SK-N-SH treated with all-trans-retinoic acid at 6 μM for 48 hours (cell line): ENCODE results near the gene SLC41A1.
"Not testable (repeated sequence)": the region's sequence is repeated elsewhere in the genome, so short reads cannot be mapped to it uniquely, and the experiment has no call there.

Experiments
- ATAC-seq: fragments of 200-7000 bp; cut with Tn5 transposase; 3 replicates; pipeline ENCODE4 v1.9.1; 2020; ENCODE audit warnings: mild to moderate bottlenecking, moderate library complexity
- ARNTL ChIP-seq: fragments of 450-650 bp; formaldehyde crosslinking; IDR thresholded peaks from 2 replicates; pipeline ENCODE4 v1.5.0; 2020; ENCODE audit warnings: low read depth, mild to moderate bottlenecking, moderate library complexity, borderline replicate concordance
- BACH2 ChIP-seq: fragments of 250-450 bp; sonication (Bioruptor Pico); IDR thresholded peaks from 2 replicates; pipeline ENCODE4 v1.9.0; 2021; ENCODE audit warnings: mild to moderate bottlenecking, borderline replicate concordance
- CSDC2 ChIP-seq: fragments of 250-450 bp; sonication (Bioruptor Pico); IDR thresholded peaks from 2 replicates; pipeline ENCODE4 v1.5.0; 2020; ENCODE audit warnings: mild to moderate bottlenecking, moderate library complexity
- ISL1 ChIP-seq: fragments of 250-450 bp; sonication (Bioruptor Pico); IDR thresholded peaks from 2 replicates; pipeline ENCODE4 v2.1.2; 2022; ENCODE audit warnings: mild to moderate bottlenecking, moderate library complexity
- OSR1 ChIP-seq: fragments of 250-450 bp; sonication (Bioruptor Pico); IDR thresholded peaks from 2 replicates; pipeline ENCODE4 v1.8.0; 2022; ENCODE audit warnings: moderate library complexity, mild to moderate bottlenecking, inconsistent platforms
- PPARA ChIP-seq: fragments of 250-450 bp; sonication (Bioruptor Pico); IDR thresholded peaks from 2 replicates; pipeline ENCODE4 v1.5.0; 2020; ENCODE audit warnings: mild to moderate bottlenecking, borderline replicate concordance
- RARB ChIP-seq: fragments of 250-450 bp; sonication (Bioruptor Pico); IDR thresholded peaks from 2 replicates; pipeline ENCODE4 v1.8.0; 2021; ENCODE audit warnings: mild to moderate bottlenecking, moderate library complexity
- SNAI2 ChIP-seq: fragments of 250-450 bp; sonication (Bioruptor Pico); IDR thresholded peaks from 2 replicates; pipeline ENCODE4 v1.5.0; 2020; ENCODE audit warnings: mild to moderate bottlenecking, moderate library complexity
- TCF4 ChIP-seq: fragments of 250-450 bp; sonication (Bioruptor Pico); IDR thresholded peaks from 2 replicates; pipeline ENCODE4 v1.8.0; 2021; ENCODE audit warnings: mild to moderate bottlenecking, moderate library complexity, borderline replicate concordance
- TOX ChIP-seq: fragments of 250-450 bp; sonication (Bioruptor Pico); IDR thresholded peaks from 2 replicates; pipeline ENCODE4 v1.8.0; 2021; ENCODE audit warnings: mild to moderate bottlenecking, moderate library complexity, borderline replicate concordance
- ZC3H10 ChIP-seq: fragments of 250-450 bp; sonication (Bioruptor Pico); IDR thresholded peaks from 2 replicates; pipeline ENCODE4 v1.5.1; 2021; ENCODE audit warnings: mild to moderate bottlenecking, moderate library complexity
- ZFP3 ChIP-seq: fragments of 250-450 bp; sonication (Bioruptor Pico); IDR thresholded peaks from 2 replicates; pipeline ENCODE4 v1.5.0; 2020; ENCODE audit warnings: mild to moderate bottlenecking, moderate library complexity
- ZFP30 ChIP-seq: fragments of 450-650 bp; formaldehyde crosslinking; IDR thresholded peaks from 2 replicates; pipeline ENCODE4 v1.5.0; 2022; ENCODE audit warnings: mild to moderate bottlenecking, moderate library complexity
- ZNF565 ChIP-seq: fragments of 450-650 bp; formaldehyde crosslinking; conservative IDR thresholded peaks from 2 replicates; pipeline ENCODE4 v1.5.0; 2020; ENCODE audit warnings: low read depth, mild to moderate bottlenecking, moderate library complexity
- ZNF70 ChIP-seq: fragments of 450-650 bp; formaldehyde crosslinking; IDR thresholded peaks from 2 replicates; pipeline ENCODE4 v1.5.0; 2020; ENCODE audit warnings: mild to moderate bottlenecking, moderate library complexity
- ZNF8 ChIP-seq: fragments of 450-650 bp; formaldehyde crosslinking; IDR thresholded peaks from 2 replicates; pipeline ENCODE4 v1.5.0; 2020; ENCODE audit warnings: mild to moderate bottlenecking, moderate library complexity
- TF ChIP-seq, protein P1 (sequence below): fragments of 250-450 bp; sonication (Bioruptor Pico); IDR thresholded peaks from 2 replicates; pipeline ENCODE4 v1.8.0; 2020; ENCODE audit warnings: mild to moderate bottlenecking, moderate library complexity, borderline replicate concordance
- TF ChIP-seq, protein P2 (sequence below): fragments of 250-450 bp; sonication (Bioruptor Pico); IDR thresholded peaks from 2 replicates; pipeline ENCODE4 v1.5.1; 2021; ENCODE audit warnings: mild to moderate bottlenecking, moderate library complexity
- TF ChIP-seq, protein P3 (sequence below): fragments of 250-450 bp; sonication (Bioruptor Pico); IDR thresholded peaks from 2 replicates; pipeline ENCODE4 v1.5.0; 2020; ENCODE audit warnings: mild to moderate bottlenecking, moderate library complexity
- TF ChIP-seq, protein P4 (sequence below): fragments of 250-450 bp; sonication (Bioruptor Pico); IDR thresholded peaks from 2 replicates; pipeline ENCODE4 v1.8.0; 2021; ENCODE audit warnings: low read depth, mild to moderate bottlenecking, moderate library complexity, borderline replicate concordance
- TF ChIP-seq, protein P5 (sequence below): fragments of 250-450 bp; sonication (Bioruptor Pico); IDR thresholded peaks from 2 replicates; pipeline ENCODE4 v1.5.1; 2020; ENCODE audit warnings: low read depth, mild to moderate bottlenecking, moderate library complexity

Gene SLC41A1

DNA sequence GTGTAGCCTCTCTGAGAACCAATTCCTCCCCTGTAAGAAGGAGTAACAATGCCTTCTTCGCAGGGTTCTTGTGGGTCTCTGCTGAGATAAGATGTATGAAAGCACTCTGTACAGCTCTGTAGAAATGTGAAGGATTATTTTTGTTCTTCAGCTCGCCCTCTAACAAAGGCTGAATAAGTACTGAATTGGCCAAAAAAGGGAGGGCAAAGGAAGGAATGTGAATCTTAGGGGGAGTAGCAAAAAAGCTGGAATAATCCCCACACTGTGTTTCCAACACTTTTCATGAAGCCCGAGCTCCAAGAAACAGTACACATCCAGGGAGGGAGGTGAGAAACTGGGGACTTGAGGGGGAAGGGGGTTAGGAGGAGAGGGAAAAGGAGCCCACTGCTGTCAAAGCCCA, 14.0 kb upstream of the SLC41A1 start:
- no peak for ATAC-seq
- TF ChIP-seq ZFP30 (no peak), ZFP3 (no peak), ZNF8 (CRISPR knock-in tag) (no peak), TOX (CRISPR knock-in tag) (no peak), PPARA (CRISPR knock-in tag) (no peak)
- TF ChIP-seq, protein P1, sequence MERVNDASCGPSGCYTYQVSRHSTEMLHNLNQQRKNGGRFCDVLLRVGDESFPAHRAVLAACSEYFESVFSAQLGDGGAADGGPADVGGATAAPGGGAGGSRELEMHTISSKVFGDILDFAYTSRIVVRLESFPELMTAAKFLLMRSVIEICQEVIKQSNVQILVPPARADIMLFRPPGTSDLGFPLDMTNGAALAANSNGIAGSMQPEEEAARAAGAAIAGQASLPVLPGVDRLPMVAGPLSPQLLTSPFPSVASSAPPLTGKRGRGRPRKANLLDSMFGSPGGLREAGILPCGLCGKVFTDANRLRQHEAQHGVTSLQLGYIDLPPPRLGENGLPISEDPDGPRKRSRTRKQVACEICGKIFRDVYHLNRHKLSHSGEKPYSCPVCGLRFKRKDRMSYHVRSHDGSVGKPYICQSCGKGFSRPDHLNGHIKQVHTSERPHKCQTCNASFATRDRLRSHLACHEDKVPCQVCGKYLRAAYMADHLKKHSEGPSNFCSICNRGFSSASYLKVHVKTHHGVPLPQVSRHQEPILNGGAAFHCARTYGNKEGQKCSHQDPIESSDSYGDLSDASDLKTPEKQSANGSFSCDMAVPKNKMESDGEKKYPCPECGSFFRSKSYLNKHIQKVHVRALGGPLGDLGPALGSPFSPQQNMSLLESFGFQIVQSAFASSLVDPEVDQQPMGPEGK = no peak

DNA sequence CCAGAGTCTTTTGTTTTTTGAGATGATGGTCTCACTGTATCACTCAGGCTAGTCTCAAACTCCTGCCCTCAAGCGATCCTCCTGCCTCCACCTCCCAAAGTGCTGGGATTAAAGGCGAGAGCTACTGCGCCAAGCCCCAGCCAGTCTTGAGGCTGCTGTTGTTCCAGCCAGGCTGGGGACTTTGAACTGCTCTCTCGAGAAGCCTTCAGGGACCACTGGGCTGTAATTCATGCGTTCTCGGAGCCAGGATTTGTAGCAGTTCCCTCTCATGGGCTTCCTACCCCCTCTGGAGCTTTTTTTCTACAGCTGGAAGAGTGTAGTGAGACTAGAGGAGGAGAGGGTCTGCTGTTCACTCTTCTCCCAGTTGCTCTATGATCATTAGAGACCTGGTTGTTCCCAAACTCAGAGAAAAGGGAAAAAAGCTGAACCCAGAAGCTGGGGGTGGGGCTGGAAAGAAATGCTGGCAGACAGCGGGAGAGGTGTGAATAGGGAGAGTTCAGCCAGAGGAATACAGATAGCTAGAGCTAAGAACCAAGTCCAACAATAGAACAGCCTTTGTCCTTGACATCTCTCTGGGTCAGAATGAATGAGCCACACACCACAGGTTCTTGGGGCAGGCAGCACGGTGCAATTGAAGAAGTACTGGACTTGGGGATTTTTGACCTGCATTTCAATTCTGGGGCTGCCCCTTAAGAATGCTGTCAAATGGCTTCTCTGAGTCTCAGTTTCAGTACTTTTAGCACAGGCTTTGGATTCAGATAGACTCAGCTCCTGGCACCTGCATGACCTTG, 13.2 kb upstream of the SLC41A1 start:
- no peak for ATAC-seq
- no peak for TF ChIP-seq ZNF70
- TF ChIP-seq CSDC2 = no peak
- TF ChIP-seq, protein P2, sequence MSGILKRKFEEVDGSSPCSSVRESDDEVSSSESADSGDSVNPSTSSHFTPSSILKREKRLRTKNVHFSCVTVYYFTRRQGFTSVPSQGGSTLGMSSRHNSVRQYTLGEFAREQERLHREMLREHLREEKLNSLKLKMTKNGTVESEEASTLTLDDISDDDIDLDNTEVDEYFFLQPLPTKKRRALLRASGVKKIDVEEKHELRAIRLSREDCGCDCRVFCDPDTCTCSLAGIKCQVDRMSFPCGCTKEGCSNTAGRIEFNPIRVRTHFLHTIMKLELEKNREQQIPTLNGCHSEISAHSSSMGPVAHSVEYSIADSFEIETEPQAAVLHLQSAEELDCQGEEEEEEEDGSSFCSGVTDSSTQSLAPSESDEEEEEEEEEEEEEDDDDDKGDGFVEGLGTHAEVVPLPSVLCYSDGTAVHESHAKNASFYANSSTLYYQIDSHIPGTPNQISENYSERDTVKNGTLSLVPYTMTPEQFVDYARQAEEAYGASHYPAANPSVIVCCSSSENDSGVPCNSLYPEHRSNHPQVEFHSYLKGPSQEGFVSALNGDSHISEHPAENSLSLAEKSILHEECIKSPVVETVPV (CRISPR knock-in tag) = no peak
- no peak for TF ChIP-seq BACH2 (CRISPR knock-in tag)
- no peak for TF ChIP-seq TOX (CRISPR knock-in tag)
- TF ChIP-seq, protein P3, sequence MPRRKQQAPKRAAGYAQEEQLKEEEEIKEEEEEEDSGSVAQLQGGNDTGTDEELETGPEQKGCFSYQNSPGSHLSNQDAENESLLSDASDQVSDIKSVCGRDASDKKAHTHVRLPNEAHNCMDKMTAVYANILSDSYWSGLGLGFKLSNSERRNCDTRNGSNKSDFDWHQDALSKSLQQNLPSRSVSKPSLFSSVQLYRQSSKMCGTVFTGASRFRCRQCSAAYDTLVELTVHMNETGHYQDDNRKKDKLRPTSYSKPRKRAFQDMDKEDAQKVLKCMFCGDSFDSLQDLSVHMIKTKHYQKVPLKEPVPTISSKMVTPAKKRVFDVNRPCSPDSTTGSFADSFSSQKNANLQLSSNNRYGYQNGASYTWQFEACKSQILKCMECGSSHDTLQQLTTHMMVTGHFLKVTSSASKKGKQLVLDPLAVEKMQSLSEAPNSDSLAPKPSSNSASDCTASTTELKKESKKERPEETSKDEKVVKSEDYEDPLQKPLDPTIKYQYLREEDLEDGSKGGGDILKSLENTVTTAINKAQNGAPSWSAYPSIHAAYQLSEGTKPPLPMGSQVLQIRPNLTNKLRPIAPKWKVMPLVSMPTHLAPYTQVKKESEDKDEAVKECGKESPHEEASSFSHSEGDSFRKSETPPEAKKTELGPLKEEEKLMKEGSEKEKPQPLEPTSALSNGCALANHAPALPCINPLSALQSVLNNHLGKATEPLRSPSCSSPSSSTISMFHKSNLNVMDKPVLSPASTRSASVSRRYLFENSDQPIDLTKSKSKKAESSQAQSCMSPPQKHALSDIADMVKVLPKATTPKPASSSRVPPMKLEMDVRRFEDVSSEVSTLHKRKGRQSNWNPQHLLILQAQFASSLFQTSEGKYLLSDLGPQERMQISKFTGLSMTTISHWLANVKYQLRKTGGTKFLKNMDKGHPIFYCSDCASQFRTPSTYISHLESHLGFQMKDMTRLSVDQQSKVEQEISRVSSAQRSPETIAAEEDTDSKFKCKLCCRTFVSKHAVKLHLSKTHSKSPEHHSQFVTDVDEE = no peak
- TF ChIP-seq, protein P4, sequence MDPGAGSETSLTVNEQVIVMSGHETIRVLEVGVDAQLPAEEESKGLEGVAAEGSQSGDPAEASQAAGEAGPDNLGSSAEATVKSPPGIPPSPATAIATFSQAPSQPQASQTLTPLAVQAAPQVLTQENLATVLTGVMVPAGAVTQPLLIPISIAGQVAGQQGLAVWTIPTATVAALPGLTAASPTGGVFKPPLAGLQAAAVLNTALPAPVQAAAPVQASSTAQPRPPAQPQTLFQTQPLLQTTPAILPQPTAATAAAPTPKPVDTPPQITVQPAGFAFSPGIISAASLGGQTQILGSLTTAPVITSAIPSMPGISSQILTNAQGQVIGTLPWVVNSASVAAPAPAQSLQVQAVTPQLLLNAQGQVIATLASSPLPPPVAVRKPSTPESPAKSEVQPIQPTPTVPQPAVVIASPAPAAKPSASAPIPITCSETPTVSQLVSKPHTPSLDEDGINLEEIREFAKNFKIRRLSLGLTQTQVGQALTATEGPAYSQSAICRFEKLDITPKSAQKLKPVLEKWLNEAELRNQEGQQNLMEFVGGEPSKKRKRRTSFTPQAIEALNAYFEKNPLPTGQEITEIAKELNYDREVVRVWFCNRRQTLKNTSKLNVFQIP (CRISPR knock-in tag) = no peak
- TF ChIP-seq, protein P1 = no peak
- no peak for TF ChIP-seq OSR1 (CRISPR knock-in tag)
- TF ChIP-seq RARB (CRISPR knock-in tag) = no peak
- no peak for TF ChIP-seq ZFP3
- no peak for TF ChIP-seq ARNTL (CRISPR knock-in tag)
- TF ChIP-seq, protein P5, sequence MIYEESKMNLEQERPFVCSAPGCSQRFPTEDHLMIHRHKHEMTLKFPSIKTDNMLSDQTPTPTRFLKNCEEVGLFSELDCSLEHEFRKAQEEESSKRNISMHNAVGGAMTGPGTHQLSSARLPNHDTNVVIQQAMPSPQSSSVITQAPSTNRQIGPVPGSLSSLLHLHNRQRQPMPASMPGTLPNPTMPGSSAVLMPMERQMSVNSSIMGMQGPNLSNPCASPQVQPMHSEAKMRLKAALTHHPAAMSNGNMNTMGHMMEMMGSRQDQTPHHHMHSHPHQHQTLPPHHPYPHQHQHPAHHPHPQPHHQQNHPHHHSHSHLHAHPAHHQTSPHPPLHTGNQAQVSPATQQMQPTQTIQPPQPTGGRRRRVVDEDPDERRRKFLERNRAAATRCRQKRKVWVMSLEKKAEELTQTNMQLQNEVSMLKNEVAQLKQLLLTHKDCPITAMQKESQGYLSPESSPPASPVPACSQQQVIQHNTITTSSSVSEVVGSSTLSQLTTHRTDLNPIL (CRISPR knock-in tag) = no peak
- TF ChIP-seq ZC3H10 (CRISPR knock-in tag) = no peak
- TF ChIP-seq ZNF565 (CRISPR knock-in tag) = no peak
- no peak for TF ChIP-seq ISL1

DNA sequence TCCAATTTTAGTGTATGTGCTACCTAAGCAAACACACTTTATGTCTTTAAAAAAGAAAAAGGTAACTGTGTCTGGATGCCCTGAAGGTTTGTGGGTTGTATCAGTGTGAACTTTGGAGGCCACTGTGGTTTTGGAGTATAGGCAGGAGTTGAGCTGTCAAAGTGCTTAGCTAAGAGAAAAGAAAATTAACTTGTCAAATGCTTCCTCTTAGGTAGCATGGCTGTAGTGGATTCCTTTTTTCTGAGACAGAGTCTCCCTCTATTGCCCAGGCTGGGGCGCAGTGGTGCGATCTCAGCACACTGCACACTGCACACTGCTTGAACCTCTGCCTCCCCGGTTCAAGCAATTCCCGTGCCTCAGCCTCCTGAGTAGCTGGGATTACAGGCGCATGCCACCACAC, 11.2 kb upstream of the SLC41A1 start:
- TF ChIP-seq, protein P5 (CRISPR knock-in tag) = no peak
- TF ChIP-seq CSDC2 = no peak
- TF ChIP-seq ZFP30 = no peak
- TF ChIP-seq TCF4 (CRISPR knock-in tag) = no peak
- TF ChIP-seq BACH2 (CRISPR knock-in tag) = no peak
- TF ChIP-seq SNAI2 (CRISPR knock-in tag) = no peak
- no peak for TF ChIP-seq TOX (CRISPR knock-in tag)
- TF ChIP-seq, protein P1 = no peak
- ATAC-seq = no peak

DNA sequence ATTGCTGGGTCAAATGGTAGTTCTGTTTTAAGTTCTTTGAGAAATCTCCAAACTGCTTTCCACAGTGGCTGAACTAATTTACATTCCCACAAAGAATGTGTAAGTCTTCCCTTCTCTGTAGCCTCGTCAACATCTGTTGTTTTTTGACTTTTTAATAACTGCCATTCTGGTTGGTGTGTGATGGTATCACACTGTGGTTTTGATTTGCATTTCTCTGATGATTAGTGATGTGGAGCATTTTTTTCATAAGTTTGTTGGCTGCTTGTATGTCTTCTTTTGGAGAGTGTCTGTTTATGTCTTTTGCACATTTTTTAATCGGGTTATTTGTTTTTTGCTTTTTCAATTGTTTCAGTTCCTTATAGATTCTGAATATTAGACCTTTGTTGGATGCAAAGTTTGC, 10.3 kb upstream of the SLC41A1 start:
- not testable (repeated sequence) for ATAC-seq
